Neuron (in vitro differentiated cells): ENCODE results near the gene CORO6.
A peak's percentile ranks its signal among the peaks of the same experiment; 100 is the strongest.

ENCODE experiments used
- H2AFZ ChIP-seq: one replicate; pipeline ENCODE4 v1.6.1; 2013; ENCODE audit warnings: low read depth, mild to moderate bottlenecking, inconsistent platforms, low read length, moderate library complexity
- H3K27me3 ChIP-seq: one replicate; pipeline ENCODE4 v1.6.1; 2013; ENCODE audit warnings: low read length; ENCODE audit not compliant: insufficient read depth
- H3K36me3 ChIP-seq: one replicate; pipeline ENCODE4 v1.6.1; 2013; ENCODE audit warnings: low read length; ENCODE audit not compliant: insufficient read depth
- H3K4me1 ChIP-seq: one replicate; pipeline ENCODE4 v1.6.1; 2013; ENCODE audit warnings: low read length; ENCODE audit not compliant: insufficient read depth
- H3K4me3 ChIP-seq: 2 replicates; pipeline ENCODE4 v1.5.1; 2013; ENCODE audit warnings: mild to moderate bottlenecking, low read length, moderate library complexity
- H3K9me3 ChIP-seq: one replicate; pipeline ENCODE4 v1.6.1; 2013; ENCODE audit warnings: low read length

The CORO6 gene

DNA sequence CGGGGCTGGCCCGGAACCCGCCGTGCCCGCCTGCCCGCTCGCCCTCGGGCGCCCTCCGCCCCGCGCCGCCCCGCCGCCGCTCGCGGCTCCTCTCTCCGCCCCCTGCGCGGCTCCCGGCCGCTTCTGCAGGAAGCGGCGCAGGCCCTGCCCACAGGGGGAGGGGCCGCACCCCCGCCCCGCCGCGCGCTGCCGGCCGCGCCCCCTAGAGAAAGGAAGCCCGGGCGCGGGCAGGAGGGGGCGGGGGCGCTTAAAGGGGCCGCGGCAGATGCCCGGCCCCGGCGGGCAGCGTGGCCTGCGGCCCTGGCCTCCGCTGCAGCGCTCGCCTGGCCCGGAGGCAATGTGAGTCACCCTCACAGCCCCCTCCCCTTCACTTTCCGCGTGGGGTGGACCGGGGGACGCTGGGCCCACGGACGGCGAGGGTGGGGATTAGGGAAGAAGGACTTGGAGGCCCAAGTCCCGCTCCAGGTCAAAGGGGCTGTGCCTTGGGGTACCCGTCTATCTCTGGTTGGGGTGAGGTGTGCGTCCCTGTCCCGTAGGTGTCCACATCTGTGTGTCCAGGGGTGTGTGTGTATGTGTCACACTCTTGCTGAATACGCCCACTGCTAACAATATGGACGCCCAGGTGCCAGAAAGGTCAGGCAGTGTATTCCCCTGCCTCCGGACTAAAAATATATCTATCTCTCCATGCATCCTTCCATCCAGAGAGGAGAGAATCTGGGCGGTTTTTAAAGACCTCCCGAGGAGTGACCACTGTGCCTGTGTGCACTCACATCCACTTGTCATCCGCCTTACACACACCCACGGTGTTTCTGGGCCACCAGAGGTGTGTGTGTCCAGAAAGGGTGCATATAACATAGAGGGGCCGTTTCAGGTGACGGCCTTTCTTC lies 32.9 kb downstream of the CORO6 start, which contains the start of gene GIT1:
Gene GIT1, minus strand, starts transcription at position 125 of the 887 bp plus-strand sequence. CDS start 270 bp downstream, outside the sequence.
- peaks cover 63% of the 10 kb centered on the region for H3K4me1 ChIP-seq
- no peaks in the 10 kb centered on the region for H3K27me3 ChIP-seq
- H3K9me3 ChIP-seq = no peaks in the 10 kb centered on the region
- no peaks in the 10 kb centered on the region for H3K36me3 ChIP-seq
- H2AFZ ChIP-seq = peak within 1 kb of the TSS; percentile 15
- peak within 1 kb of the TSS; percentile 94 for H3K4me3 ChIP-seq

DNA sequence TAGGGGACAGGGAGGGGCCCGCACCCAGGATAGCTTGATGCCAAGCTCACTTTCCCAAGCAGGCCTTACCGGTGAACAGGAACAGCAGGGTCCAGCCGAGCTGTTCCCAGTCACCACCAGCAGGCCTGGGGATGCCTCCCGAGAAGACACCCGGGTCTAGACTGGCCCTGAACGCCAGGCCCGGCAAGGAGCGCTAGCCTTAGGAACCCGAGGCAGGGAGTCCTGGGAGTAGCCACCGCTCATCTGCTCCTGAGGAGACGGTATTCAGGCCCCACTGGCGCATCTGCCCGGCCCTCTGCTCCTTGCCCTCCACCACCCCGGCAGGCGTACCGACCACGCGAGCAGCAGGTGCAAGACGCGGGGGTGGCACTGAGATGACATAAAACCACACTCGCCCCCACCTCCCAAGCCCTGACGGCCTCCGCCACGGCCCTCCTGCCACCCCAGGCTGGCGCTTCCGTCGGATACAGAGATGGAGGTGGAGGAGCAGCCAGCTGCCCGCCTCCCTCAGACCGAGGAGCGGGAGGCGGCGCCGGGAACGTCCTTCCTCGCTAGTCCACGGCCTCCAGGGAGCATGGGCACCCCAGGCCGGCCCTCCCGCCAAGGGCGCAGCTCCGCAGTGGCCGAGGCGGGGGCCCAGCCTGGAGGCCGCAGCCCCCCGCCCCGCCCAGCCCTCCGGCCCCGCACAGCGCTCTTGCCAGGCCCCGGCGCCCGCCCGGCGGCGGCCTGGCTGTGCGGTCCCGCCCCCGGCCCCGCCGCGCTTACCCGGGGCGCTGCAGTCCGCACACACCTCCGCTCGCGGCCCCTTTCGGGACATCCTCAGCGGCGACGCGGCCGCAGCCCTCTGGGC lies 33.9 kb downstream of the CORO6 start:
- peak overlapping the region; percentile 94 for H3K4me3 ChIP-seq

DNA sequence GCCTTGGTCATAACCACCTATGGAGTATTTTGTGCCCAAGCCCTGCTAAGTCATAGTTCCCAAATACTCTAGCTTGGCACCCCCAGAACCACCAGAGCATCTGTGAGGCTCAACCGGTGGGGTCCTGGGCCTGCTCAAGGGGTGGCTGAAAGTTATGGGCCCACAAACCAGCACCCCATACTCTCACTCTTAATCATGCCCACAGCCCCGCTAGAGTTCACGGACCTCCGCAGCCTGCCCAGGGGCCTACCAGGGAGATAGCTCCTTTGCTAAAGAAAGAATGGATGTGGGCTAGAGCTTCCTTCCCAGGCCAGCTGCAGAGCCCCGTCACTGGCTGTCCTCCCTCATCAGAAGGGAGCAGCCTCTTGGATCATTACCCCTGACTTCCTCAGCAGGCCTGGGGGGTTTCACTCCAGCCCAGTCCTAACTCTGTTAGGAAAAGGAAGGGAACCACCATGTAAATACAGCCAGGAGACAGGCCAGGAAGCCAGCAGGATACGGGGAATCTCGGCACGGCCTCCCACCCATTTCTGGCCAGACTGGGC lies 34.6 kb downstream of the CORO6 start:
- Histone ChIP-seq H3K4me3 (peak overlapping the region; percentile 94), H2AFZ (no peak overlapping the region), H3K9me3 (no peaks in the 10 kb centered on the region), H3K36me3 (peaks cover 4% of the 10 kb centered on the region), H3K27me3 (no peaks in the 10 kb centered on the region), H3K4me1 (peaks cover 59% of the 10 kb centered on the region)

More for the DNA sequence above, 33.9 kb downstream of the CORO6 start:
- Histone ChIP-seq H3K27me3 (no peaks in the 10 kb centered on the region), H2AFZ (no peak overlapping the region), H3K36me3 (no peaks in the 10 kb centered on the region), H3K9me3 (no peaks in the 10 kb centered on the region), H3K4me1 (peaks cover 59% of the 10 kb centered on the region)

DNA sequence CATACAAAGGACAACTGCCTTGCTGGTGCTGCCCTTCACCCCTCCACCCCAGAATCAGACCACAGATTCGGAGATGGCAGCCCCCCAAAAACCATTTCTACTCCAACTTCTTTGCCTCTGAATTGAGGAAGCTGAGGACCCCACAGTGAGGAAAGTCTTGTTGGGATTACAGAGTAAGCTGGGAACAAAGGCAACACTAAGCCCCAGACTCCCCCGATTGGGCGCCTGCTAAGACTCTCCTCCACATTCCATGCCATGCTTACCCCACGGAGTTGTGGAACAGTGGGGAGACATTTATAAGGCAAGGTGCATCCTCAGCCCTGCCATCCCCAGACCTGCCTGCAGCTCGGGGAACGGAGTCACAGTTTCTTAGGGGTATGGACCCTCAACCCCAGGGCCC lies 35.1 kb downstream of the CORO6 start:
- Histone ChIP-seq H3K36me3 (peaks cover 8% of the 10 kb centered on the region), H3K9me3 (no peaks in the 10 kb centered on the region), H2AFZ (no peak overlapping the region), H3K27me3 (no peaks in the 10 kb centered on the region), H3K4me1 (peaks cover 57% of the 10 kb centered on the region), H3K4me3 (peak overlapping the region; percentile 94)

DNA sequence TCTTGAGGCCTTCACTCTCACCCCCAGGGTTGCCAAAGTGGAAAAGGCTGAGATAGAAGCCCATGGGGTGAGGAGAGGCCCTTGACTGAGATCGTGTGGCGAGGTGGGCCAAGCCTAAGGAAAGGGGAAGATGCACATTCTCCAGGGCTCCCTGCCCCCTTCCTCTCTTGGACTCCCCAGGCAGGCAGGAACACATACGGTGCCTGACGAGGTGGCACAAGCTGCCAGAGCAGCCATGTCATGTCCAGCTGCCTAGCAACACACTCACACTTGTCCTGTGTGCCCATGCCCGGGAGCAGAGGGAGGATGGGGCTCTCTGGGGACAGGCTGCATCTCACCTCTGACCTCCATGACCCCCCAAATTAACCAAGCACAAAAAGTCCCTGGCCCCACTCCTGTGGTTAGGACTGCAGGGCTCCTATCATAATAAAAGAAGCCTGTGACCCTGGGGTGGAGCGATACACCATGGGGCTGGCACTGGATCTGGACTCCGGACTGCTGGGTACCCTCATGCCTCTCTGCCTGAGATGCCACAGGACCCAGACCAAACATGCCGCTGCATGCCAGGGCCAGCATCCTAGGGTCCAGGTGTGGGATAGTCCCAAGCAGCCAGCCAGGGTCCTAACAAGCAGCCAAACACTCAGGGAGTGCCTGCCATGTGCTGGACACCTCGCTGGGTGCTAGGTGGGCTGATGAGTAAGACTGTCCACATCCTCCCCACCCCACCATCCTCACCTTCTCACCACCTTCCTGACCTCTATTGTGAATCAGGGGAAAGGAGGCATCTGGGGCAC lies 35.8 kb downstream of the CORO6 start:
- H3K9me3 ChIP-seq = no peaks in the 10 kb centered on the region
- peaks cover 49% of the 10 kb centered on the region for H3K4me1 ChIP-seq
- H2AFZ ChIP-seq = no peak overlapping the region
- H3K4me3 ChIP-seq = no peak overlapping the region
- no peaks in the 10 kb centered on the region for H3K27me3 ChIP-seq
- peaks cover 16% of the 10 kb centered on the region for H3K36me3 ChIP-seq

DNA sequence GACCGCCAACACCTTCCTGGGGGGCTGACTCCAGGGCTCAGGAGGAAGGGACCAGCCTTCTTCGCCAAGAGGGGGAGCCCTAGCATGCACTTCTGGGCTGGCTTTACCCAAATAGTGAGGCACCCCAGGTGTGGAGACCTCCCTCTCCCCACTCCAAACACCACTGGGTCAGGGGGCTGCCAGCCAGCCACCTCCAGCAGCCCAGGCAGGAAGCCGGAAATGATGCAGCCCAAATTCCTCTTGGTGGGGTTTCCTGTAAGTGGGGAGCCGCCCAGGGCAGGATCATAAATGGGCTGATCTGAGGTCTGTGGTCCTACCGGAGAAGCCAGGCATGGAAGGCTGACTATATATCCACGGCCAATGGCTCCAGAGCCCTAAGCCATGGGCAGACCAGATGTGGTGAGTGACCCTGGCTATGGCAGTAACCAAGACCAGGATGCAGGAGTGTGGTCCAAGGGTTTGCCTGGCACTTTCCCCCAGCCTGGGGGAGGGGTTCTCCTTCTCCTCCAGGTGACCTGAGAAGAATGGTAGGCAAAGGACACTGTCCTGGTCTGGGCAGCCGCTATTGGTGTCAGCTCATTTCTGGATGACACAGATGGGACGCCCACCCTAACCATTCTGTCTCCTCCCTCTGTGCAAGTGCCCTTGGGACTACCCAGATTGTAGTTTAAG lies 37.5 kb downstream of the CORO6 start:
- Histone ChIP-seq H3K4me3 (no peak overlapping the region), H3K4me1 (peaks cover 42% of the 10 kb centered on the region), H3K27me3 (no peaks in the 10 kb centered on the region), H3K36me3 (peaks cover 21% of the 10 kb centered on the region), H2AFZ (no peak overlapping the region), H3K9me3 (no peaks in the 10 kb centered on the region)

DNA sequence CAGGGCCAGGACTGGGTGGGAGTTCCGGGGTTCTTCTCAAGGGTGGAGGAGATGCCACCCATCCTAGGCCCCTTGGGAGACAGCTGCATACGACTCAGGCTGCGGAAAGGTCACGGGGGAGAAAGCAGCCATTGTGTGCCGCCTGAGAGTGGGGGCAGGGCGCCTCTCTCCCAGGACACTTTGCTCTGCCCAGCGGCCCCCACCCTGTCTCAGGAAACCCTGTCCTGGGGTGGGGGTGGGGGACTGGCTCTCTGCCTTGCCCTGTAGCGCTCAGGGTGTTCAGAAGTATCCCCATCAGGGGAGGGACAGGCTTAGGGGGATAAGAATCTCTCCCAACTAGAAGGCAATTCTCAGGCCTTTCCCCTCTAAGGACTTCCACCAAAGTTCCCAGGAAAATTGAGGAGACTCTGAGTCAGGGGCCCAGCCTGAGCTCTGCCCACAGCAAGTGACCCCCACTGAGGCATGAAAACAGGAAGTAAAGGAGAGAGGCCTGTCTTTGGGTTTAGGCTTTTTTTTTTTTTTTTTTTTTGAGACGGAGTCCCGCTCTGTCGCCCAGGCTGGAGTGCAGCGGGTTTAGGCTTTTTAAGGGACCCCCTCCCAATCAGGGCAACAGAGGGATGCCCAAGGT lies 38.1 kb downstream of the CORO6 start:
- H2AFZ ChIP-seq = no peak overlapping the region
- H3K4me1 ChIP-seq = peaks cover 36% of the 10 kb centered on the region
- H3K4me3 ChIP-seq = no peak overlapping the region
- H3K36me3 ChIP-seq = peaks cover 21% of the 10 kb centered on the region
- H3K9me3 ChIP-seq = no peaks in the 10 kb centered on the region
- H3K27me3 ChIP-seq = no peaks in the 10 kb centered on the region

DNA sequence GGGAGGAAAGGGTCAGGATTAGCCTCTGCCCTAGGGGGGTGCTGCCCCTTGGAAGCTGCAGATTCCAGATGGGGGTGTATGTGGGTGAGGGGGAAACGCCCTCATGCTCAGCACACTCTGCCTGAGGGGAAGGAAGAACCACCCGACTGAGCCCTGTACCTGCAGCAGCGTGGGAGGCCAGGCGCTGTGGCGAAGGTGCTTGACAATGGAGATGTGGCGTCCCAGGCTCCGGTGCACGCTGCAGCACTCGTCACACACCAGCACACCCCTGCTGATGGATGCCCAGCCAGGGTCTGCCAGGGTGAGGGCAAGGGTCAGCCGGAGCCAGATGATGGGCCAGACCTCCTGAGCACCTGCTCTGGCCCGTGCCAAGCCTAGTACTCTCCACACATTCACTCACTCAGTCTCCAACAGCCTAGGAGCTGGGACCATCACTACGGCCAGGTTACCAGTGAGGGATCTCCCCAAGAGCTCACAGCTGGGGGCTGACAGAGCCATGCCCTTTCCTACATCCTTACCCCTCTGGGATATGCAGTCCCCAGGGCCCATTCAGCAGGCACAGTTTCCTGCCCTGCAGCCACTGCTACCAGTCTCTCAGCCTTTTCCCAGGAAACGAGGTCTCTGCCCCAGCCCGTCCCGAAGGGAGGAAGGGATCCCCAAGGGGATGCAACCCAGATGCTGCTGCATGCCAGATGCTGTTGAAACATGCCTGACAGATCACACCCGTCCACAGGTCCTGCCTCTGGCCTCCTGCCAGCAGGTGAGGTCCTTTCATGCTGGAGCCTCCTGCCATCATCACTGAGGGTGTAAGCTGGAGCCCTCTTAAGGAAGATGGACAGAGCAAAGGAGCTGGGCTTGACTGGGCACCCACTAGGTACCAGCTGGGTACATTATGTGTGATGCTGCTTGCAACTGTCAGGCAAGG lies 39.1 kb downstream of the CORO6 start:
- Histone ChIP-seq H3K9me3 (no peaks in the 10 kb centered on the region), H3K36me3 (peaks cover 25% of the 10 kb centered on the region), H3K4me3 (no peak overlapping the region), H3K4me1 (peaks cover 36% of the 10 kb centered on the region), H3K27me3 (no peaks in the 10 kb centered on the region), H2AFZ (no peak overlapping the region)

DNA sequence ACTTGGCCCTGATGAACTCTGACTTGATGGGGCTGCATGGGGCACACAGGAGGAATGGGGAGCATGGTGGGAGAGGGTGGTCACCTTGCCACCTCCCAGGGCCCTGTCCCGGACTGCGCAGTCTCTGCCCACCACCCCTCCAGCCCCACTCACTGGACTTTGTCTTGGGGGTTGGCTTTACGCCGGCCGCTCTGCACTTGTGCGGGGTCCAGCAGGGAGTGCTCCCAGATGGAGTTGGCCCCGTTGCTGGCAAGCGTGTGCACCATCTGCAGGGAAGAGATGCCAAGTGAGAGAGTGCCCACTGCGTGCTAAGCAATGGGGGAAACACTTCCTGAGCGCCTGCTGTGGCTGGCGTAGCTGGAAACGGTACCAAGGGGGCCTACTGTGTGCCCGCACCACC lies 39.9 kb downstream of the CORO6 start:
- Histone ChIP-seq H3K36me3 (peaks cover 31% of the 10 kb centered on the region), H2AFZ (no peak overlapping the region), H3K4me1 (peaks cover 28% of the 10 kb centered on the region), H3K9me3 (no peaks in the 10 kb centered on the region), H3K27me3 (no peaks in the 10 kb centered on the region), H3K4me3 (no peak overlapping the region)

DNA sequence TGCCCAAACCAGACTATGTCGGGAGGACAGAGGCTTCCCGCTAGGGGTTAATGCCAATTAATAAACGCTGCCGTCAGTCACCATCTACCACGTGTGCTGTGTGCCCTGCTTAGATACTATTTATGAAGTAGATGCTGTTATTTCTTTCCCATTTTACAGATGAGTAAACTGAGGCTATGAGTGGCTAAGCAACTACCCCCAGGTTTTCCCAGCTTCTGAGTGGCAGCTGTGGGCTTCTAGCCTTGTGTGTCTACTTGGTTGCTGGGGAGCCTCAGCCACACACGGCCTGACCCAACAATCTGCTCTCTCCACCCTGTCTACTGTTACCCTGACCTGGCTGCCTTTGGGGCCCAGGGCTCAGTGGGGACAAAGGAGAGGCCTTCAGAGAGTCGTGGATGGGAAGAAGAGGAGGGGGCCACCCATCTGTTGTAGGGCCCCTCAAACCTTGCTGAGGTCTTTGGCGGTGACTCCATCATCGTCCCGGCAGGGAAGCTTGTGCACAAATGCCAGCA lies 40.4 kb downstream of the CORO6 start:
- Histone ChIP-seq H3K27me3 (no peaks in the 10 kb centered on the region), H3K4me3 (no peak overlapping the region), H3K36me3 (peaks cover 36% of the 10 kb centered on the region), H3K4me1 (peaks cover 24% of the 10 kb centered on the region), H3K9me3 (no peaks in the 10 kb centered on the region), H2AFZ (no peak overlapping the region)
